GM19193 (cell line): ENCODE results near the gene THPO.

Source experiments
- POLR2A ChIP-seq: IDR thresholded peaks from 4 replicates; pipeline ENCODE4 v1.6.1; 2011; ENCODE audit not compliant: insufficient read depth, insufficient read length; ENCODE audit errors: extremely low read depth

Gene THPO

GRCh38 chr3:184339001-184339400, 39.0 kb downstream of the THPO start:
- no peak for TF ChIP-seq POLR2A

GRCh38 chr3:184338511-184338945, 39.5 kb downstream of the THPO start:
- no peak for TF ChIP-seq POLR2A

GRCh38 chr3:184337981-184338380, 40.0 kb downstream of the THPO start:
- TF ChIP-seq POLR2A, result no peak

- TF ChIP-seq POLR2A, result no peak
These were observed 40.6 kb downstream of the THPO start, which contains the start of gene FAM131A for GRCh38 chr3:184337399-184337714. Gene FAM131A (plus strand): TSS chr3:184337600. CDS start chr3:184337631, 31 bp downstream.

GRCh38 chr3:184336547-184337398, 41.2 kb downstream of the THPO start:
- no peak for TF ChIP-seq POLR2A

- peak; percentile 50 for TF ChIP-seq POLR2A
These were observed 42.1 kb downstream of the THPO start for GRCh38 chr3:184335661-184336546.

- no peak for TF ChIP-seq POLR2A
These were observed 42.7 kb downstream of the THPO start for GRCh38 chr3:184335291-184335660.

GRCh38 chr3:184334470-184335158, 43.4 kb downstream of the THPO start:
- TF ChIP-seq POLR2A, result peak; percentile 9

GRCh38 chr3:184333700-184334099, 44.3 kb downstream of the THPO start:
- no peak for TF ChIP-seq POLR2A

- no peak for TF ChIP-seq POLR2A
These were observed 44.8 kb downstream of the THPO start for GRCh38 chr3:184333190-184333589.

- TF ChIP-seq POLR2A, result no peak
These were observed 45.5 kb downstream of the THPO start for GRCh38 chr3:184332370-184333090.

GRCh38 chr3:184328516-184328915, 49.5 kb downstream of the THPO start:
- TF ChIP-seq POLR2A, result no peak

- TF ChIP-seq POLR2A, result no peak
These were observed 50.8 kb downstream of the THPO start for GRCh38 chr3:184327171-184327570.

- TF ChIP-seq POLR2A, result no peak
These were observed 52.2 kb downstream of the THPO start for GRCh38 chr3:184325715-184326369.
